GM19397 (cell line): Measurements from ENCODE around the gene MACROD2.
"Not testable (repeated sequence)": the region's sequence is repeated elsewhere in the genome, so short reads cannot be mapped to it uniquely, and the experiment has no call there.

Experiments used
- ATAC-seq: cut with Tn5 transposase; IDR thresholded peaks from one replicate; pipeline ENCODE4 v1.9.1; 2021; ENCODE audit warnings: mild to moderate bottlenecking, moderate library complexity; ENCODE audit not compliant: unreplicated experiment

The MACROD2 gene

GRCh38 chr20:15799871-15800270, 1804.6 kb downstream of the MACROD2 start:
- no peak for ATAC-seq

- ATAC-seq = no peak
Measured at GRCh38 chr20:15802020-15802419, 1806.7 kb downstream of the MACROD2 start.

- no peak for ATAC-seq
Measured at GRCh38 chr20:15805154-15805553, 1809.8 kb downstream of the MACROD2 start.

- no peak for ATAC-seq
Measured at GRCh38 chr20:15806105-15806504, 1810.8 kb downstream of the MACROD2 start.

GRCh38 chr20:15807271-15807670, 1812.0 kb downstream of the MACROD2 start:
- no peak for ATAC-seq

GRCh38 chr20:15807771-15808170, 1812.5 kb downstream of the MACROD2 start:
- ATAC-seq = not testable (repeated sequence)

GRCh38 chr20:15811951-15812350, 1816.6 kb downstream of the MACROD2 start:
- no peak for ATAC-seq

- ATAC-seq = no peak
Measured at GRCh38 chr20:15812696-15813095, 1817.4 kb downstream of the MACROD2 start.

GRCh38 chr20:15814360-15814759, 1819.0 kb downstream of the MACROD2 start:
- no peak for ATAC-seq

- ATAC-seq = no peak
Measured at GRCh38 chr20:15814911-15815310, 1819.6 kb downstream of the MACROD2 start.

- ATAC-seq = no peak
Measured at GRCh38 chr20:15817351-15817750, 1822.0 kb downstream of the MACROD2 start.

GRCh38 chr20:15818651-15819071, 1823.3 kb downstream of the MACROD2 start:
- no peak for ATAC-seq

GRCh38 chr20:15823718-15824117, 1828.4 kb downstream of the MACROD2 start:
- no peak for ATAC-seq

- ATAC-seq = no peak
Measured at GRCh38 chr20:15827628-15828027, 1832.3 kb downstream of the MACROD2 start.

- no peak for ATAC-seq
Measured at GRCh38 chr20:15831201-15831600, 1835.9 kb downstream of the MACROD2 start.

GRCh38 chr20:15832512-15832911, 1837.2 kb downstream of the MACROD2 start:
- ATAC-seq = no peak

- no peak for ATAC-seq
Measured at GRCh38 chr20:15834857-15835256, 1839.5 kb downstream of the MACROD2 start.

GRCh38 chr20:15835811-15836210, 1840.5 kb downstream of the MACROD2 start:
- no peak for ATAC-seq

- no peak for ATAC-seq
Measured at GRCh38 chr20:15836634-15837033, 1841.3 kb downstream of the MACROD2 start.

GRCh38 chr20:15837563-15837962, 1842.2 kb downstream of the MACROD2 start:
- ATAC-seq = no peak

- ATAC-seq = no peak
Measured at GRCh38 chr20:15838466-15838865, 1843.2 kb downstream of the MACROD2 start.

- ATAC-seq = no peak
Measured at GRCh38 chr20:15840636-15841301, 1845.5 kb downstream of the MACROD2 start.

GRCh38 chr20:15842872-15843271, 1847.6 kb downstream of the MACROD2 start:
- ATAC-seq = no peak
